KOPT-K1 (cell line): Measurements from ENCODE around the gene NRCAM.

Source experiments
- H3K27ac ChIP-seq: fragments of 200-600 bp; sonication (generic); 2 replicates; pipeline ENCODE4 v1.5.1; 2016; ENCODE audit warnings: antibody characterized with exemption, mild to moderate bottlenecking, low read depth, low read length; ENCODE audit not compliant: poor library complexity, severe bottlenecking
- H3K36me3 ChIP-seq: fragments of 200-600 bp; sonication (generic); 2 replicates; pipeline ENCODE4 v1.5.1; 2017; ENCODE audit warnings: antibody characterized with exemption, mild to moderate bottlenecking, low read length, moderate library complexity; ENCODE audit not compliant: insufficient read depth
- H3K9me3 ChIP-seq: fragments of 200-600 bp; sonication (generic); 2 replicates; pipeline ENCODE4 v1.5.1; 2017; ENCODE audit warnings: antibody characterized with exemption, low read length, mild to moderate bottlenecking; ENCODE audit not compliant: insufficient read depth, poor library complexity, severe bottlenecking

NRCAM gene

DNA sequence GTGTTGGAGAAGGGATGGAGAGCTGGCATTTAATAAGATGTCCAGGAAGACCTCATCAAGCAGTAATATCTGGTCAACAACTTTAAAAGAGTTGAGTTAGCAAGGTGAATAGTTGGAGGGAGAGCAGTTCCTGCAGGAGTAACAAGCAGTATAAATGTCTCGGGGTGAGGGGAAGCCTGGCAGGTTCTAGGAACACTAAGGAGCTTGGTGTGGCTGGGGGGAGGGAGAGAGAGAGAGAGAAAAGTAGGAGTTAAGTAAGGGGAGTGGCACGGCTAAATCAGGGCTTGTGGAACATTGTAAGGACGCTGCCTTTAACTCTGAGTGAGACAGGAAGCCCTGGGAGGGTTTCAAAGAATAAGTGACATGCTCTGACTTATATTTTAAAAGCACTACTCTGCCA is 304.0 kb downstream of the NRCAM start:
- H3K27ac ChIP-seq: no peak overlapping the region
- no peaks in the 10 kb centered on the region for H3K9me3 ChIP-seq
- H3K36me3 ChIP-seq: no peaks in the 10 kb centered on the region

DNA sequence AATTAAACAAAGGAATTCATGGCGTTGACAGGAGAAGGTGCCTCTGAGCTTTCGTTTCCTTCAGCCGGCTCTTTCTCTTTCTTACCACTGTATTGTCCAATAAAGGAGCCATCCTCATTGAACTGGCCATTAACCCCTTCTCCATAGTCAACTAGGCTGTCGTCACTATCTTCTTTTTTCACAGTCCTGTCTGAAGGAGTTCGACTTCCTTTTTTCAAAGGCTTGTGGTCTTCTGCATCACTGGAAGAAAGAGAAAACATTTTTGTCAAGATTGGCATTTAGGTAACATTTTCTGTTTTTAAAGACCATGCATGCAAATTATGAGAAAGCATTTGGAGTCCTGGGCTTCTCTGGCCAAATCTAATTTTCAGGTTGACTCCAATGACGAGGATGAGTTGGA is 306.3 kb downstream of the NRCAM start:
- Histone ChIP-seq H3K9me3 (no peaks in the 10 kb centered on the region), H3K27ac (no peak overlapping the region), H3K36me3 (no peaks in the 10 kb centered on the region)

DNA sequence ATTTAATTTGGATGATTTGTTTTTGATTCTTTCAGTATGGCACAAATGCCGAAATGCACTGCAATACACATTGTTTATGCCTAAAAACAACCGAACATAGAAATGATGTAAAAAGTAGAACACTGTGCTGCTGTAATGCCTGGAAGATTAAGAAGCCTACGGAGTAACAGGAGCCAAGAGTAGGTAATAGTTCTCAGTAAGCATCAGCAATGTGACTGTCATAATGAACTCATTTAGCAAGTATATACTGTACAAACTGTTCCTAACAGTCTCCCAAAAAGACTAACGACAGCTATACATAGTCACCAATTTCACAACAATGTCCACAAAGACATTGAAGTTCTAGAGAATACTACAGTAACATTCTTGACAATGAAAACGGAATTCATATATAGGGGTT is 307.1 kb downstream of the NRCAM start:
- H3K27ac ChIP-seq: no peak overlapping the region
- no peaks in the 10 kb centered on the region for H3K36me3 ChIP-seq
- H3K9me3 ChIP-seq: no peaks in the 10 kb centered on the region

DNA sequence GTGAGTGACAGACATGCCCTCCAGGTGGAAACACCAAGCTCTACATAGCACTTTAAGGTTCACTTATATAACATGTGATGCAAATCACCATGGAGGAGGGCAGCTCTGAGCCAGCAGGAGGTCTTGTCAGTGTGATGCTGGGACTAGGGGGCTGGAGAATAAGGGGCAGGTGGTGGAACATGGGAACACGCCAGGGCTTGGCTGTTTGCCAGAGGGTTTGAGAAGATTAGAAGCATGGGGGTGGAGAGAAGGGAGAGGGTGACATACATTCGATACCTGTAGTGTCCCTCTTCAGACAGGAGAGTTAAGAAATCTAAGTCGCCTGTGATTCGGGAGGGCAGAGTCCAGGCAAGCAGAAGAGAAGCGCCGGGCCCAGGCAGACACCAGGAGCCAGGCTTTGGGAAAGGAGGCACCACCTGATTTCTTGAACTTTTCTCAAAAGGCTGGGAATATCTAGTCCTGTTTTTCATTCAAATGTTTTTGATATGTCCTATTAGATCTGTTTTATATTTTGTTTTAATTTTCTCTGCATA is 309.1 kb downstream of the NRCAM start:
- Histone ChIP-seq H3K27ac (no peak overlapping the region), H3K9me3 (no peaks in the 10 kb centered on the region), H3K36me3 (no peaks in the 10 kb centered on the region)

DNA sequence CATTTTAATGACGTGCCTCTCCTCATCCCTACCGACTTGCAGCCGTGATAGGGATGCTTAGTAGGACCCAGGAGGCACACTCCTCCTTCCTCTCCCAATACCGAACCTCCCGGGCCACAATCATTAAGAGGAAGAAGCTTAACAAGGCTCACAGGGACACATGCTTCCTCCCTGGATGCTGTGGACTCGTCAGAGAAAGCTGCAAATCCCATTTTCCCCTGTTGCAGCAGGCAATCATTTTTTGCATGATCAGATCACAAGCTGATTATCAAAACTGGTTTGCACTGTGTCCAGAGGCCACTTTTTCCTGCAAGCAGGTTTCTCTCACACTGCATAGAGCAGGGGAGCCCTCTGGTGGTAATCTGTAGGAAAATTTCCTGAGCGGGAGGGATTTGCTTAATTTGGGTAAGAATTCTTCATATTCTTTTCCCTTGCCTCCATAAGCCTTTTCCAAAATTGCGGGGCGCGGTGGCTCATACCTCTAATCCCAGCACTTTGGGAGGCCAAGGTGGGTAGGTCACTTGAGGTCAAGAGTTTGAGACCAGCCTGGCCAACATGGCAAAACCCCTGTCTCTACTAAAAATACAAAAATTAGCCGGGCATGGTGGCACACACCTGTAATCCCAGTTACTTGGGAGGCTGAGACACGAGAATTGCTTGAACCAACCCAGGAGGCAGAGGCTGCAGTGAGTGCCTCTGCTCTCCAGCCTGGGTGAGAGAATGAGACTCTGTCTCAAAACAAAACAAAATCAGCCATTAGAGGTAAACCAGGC is 310.0 kb downstream of the NRCAM start:
- H3K27ac ChIP-seq: no peak overlapping the region
- H3K36me3 ChIP-seq: no peaks in the 10 kb centered on the region
- H3K9me3 ChIP-seq: no peaks in the 10 kb centered on the region

DNA sequence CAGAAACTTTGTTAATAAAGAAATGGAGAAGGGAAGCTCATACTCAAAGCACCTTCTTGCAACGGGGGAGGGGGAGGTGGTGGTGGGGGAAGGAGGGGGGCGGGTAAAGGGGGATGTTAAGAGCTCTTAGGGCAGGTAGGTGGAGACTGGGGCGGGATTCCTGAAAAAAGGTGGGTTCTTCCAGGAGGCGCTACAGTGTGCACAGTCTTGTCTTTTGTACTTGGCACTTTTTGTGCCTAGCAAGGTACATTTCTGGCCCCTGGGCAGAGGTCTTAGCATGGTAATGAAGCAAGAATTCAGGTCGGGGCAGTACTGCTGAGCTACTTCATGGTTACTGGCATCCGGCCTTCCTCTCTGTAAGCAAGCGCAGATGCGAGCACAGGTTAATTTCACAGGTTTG is 310.8 kb downstream of the NRCAM start:
- no peak overlapping the region for H3K27ac ChIP-seq
- H3K9me3 ChIP-seq: no peaks in the 10 kb centered on the region

DNA sequence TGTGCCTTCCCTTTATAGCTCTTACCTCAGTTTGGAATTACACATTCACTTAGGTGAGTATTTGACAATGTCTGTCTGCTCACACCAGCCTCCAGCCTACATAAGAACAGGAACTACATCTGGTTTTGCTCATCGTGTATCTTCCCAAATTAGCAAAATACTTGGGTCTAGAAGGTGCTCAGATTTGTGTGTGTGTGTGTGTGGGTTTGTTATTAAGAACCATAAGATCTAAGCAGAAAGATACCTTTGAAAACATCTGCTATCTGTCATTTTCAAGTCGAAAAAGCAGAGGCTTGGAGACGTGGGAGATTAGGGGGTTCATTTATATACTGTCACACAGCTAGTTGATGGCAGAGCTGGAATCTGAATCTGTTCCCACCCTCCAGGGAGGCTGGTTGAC is 311.3 kb downstream of the NRCAM start:
- no peak overlapping the region for H3K27ac ChIP-seq
- no peaks in the 10 kb centered on the region for H3K36me3 ChIP-seq
- no peaks in the 10 kb centered on the region for H3K9me3 ChIP-seq

More for the DNA sequence above, 310.8 kb downstream of the NRCAM start:
- no peaks in the 10 kb centered on the region for H3K36me3 ChIP-seq

DNA sequence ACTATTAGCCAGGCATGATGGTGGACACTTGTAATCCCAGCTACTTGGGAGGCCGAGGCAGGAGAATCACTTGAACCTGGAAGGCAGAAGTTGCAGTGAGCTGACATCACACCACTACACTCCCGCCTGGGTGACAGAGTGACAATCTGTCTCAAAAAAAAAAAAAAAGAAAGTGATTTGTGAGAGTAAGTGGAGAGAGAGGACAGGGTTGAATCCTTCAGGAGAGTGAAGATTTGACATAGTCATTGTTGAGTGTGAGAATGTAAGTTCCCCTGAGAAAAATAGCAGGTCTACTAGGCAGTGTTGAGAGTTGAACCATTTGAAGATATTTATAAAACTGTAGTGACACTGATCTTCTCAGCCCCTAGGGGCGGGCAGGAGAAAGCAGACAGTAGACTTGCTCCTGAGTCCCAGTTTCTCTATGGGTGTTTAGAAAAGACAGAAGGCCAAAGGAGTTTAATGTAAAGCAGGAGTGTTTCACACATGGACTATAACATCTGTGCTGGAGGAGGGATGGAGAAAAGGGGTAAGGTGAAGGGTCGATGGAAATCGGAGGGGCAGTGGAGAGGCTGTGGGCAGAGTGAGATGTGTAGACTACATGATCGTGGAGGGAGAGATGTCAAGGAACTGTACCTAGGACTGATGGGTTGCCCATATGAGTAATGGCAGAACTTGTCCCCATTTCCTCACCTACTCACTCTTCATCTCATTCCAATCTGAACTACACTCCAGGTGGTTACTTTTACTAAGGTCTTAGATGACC is 312.4 kb downstream of the NRCAM start:
- Histone ChIP-seq H3K9me3 (no peaks in the 10 kb centered on the region), H3K27ac (no peak overlapping the region), H3K36me3 (no peaks in the 10 kb centered on the region)

DNA sequence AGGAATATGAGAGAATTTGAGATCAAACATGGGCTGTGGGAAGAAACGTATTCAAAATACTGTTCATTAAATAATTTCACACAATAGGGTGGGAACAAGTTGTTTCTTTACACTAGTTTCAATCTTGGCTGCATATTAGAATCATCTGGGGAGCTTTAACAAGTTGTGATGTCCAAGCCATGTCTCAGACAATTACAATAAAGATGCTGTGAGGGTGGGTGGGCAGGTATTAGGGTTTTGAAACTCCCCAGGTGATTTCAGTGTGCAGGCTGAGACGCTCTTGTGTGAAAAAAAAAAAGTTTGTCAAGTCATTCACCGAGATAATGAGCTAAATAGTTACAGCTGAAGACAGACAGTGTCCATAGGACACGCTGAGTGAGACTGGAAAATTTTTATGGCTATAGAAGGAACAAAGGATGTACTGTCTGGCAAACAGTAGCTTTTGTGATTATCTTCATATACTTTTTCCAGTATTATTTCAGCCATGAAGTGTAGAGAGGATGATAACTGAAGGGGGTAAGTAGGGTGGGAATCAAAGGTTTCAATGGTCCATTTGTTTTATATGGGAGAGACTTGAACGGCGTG is 313.5 kb downstream of the NRCAM start:
- Histone ChIP-seq H3K9me3 (no peaks in the 10 kb centered on the region), H3K36me3 (no peaks in the 10 kb centered on the region), H3K27ac (no peak overlapping the region)

DNA sequence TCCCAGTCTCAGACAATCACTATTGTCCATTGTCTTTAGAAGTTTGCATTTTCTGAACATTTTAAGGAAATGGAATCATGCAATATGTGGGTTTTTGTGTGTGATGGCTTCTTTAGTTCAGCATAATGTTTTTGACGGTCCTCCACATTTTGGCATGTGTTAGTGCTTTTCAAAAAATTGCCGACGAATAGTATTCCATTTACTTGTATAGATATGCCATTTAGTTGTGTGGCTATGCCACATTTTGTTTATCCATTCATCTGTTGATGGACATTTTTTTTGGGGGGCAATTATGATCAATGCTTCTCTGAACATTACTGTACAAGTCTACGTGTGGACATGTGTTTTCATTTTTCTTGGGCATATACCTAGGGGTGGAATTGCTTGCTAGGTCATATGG is 314.1 kb downstream of the NRCAM start:
- H3K36me3 ChIP-seq: no peaks in the 10 kb centered on the region
- no peaks in the 10 kb centered on the region for H3K9me3 ChIP-seq
- H3K27ac ChIP-seq: no peak overlapping the region

DNA sequence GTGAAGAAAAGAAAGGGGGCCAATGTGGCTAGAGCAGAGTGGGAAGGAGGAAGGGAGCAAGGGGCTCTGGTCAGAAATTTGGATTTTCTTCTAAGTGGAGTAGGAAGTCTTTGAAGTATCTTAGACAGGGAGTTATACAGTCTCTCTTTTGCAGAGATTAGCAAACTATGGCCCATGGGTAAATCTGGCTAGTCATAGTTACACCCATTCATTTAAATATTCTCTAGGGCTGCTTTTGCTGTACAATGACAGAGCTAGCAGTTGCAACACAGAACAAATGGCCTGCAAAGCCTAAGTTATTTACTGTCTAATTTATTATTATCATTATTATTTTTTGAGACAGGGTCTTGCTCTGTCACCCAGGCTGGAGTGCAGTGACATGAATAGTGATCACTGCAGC is 315.6 kb downstream of the NRCAM start:
- Histone ChIP-seq H3K9me3 (no peaks in the 10 kb centered on the region), H3K27ac (no peak overlapping the region), H3K36me3 (no peaks in the 10 kb centered on the region)

DNA sequence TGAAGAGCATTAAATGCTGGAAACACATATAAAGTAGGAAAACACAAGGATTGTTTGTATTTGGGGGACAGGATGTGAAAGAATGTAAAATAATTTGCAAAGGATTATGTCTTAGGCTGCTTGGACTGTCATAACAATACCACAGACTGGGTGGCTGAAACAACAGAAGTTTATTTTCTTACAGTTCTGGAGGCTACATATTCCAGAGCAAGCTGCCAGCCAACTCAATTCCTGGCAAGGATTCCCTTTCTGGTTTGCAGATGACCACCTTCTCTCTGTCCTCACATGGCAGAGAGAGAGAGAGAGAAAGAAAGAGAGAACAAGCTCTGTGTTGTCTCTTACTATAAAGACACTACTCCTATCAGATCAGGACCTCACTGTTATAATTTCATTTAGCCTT is 317.3 kb downstream of the NRCAM start:
- Histone ChIP-seq H3K9me3 (no peaks in the 10 kb centered on the region), H3K36me3 (no peaks in the 10 kb centered on the region), H3K27ac (no peak overlapping the region)

DNA sequence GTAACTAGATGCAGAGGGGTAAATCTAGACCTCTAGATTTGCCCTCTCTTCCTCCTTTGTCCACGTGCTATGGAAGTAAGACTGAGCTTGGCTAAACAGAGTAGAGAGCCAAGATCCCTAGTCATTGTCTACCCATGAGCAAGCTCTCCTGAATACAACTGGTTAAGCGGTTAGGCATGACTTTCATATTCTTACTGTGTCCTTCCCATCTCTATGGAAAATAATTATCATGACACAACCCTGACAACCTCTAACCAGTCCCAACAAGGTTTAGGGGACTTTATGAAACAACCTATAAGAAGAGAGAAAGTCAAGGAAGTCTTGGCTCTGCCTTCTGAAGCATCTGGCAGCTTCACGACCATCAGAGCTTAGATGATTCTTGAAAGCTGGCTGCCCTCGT is 318.2 kb downstream of the NRCAM start:
- Histone ChIP-seq H3K27ac (no peak overlapping the region), H3K36me3 (no peaks in the 10 kb centered on the region), H3K9me3 (no peaks in the 10 kb centered on the region)

DNA sequence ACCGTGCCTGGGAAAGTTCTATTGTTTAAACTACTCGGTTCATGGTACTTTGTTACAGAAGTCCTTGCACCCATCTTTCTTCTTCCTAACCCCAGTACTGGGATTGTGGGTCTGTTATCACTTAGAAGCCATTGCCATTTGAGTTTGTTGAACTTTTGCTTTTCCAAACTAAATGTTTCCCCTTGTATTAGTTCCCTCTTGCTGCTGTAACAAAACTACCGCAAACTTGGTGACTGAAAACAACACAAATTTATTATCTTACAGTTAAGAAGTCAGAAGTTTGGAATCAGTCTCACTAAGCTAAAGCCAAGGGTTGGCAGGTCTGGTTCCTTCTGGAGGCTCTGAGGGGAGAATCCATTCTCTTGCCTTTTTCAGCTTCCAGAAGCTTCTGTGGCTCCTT is 319.2 kb downstream of the NRCAM start:
- Histone ChIP-seq H3K9me3 (no peaks in the 10 kb centered on the region), H3K27ac (no peak overlapping the region), H3K36me3 (no peaks in the 10 kb centered on the region)

DNA sequence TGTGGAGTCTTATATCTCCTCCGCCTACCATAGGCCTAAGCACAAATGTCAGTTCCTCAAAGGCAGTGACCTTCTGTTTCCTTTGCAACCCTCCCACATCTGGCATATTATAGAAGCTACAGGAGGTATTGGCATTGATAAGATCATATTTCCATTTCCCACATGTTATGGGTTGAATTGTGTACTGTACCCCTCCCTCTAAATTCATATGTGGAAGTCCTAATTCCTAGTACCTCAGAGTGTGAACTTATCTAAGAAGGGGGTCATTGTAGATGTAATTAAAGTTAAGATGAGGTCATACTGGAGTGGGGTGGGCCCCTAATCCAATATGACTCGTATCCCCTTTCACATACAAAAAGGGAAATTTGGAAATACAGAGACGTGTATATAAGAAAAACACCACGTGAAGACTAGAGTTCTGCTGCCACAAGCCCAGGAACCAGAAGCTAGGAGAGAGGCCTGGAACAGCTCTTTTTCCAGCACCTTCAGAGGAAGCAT is 320.0 kb downstream of the NRCAM start:
- Histone ChIP-seq H3K9me3 (no peaks in the 10 kb centered on the region), H3K27ac (no peak overlapping the region), H3K36me3 (no peaks in the 10 kb centered on the region)
